Stomach (tissue), 9 donors: ENCODE results near the gene LCE7A. TPM values are rescaled to one million over a fixed set of nuclear protein-coding genes. Genes with fewer than 3 reads are reported as not detected.

ENCODE experiments used
- DNase-seq, 2 donors: peaks; one replicate each; pipeline versions ENCODE4 v3.0.0 to v3.0.0-alpha.2; 2013 to 2019
- H3K27ac ChIP-seq, 5 donors: fragments of 200-600 bp in 4 of 5; sonication (generic) in 4 of 5; one replicate each; pipeline ENCODE4 v1.5.1; 2013 to 2019; ENCODE audit warnings: mild to moderate bottlenecking in 1 of 5, moderate library complexity in 1 of 5
- H3K27me3 ChIP-seq, 3 donors: fragments of 200-600 bp; sonication (generic); one replicate each; pipeline ENCODE4 v1.5.1; 2017 to 2019; ENCODE audit warnings: mixed run types in 1 of 3
- H3K36me3 ChIP-seq, 4 donors: fragments of 200-600 bp; sonication (generic); 1 replicate in 3 of 4; 2 replicates in 1 of 4; pipeline ENCODE4 v1.5.1; 2016 to 2019
- H3K4me1 ChIP-seq, 4 donors: fragments of 200-600 bp; sonication (generic); one replicate each; pipeline ENCODE4 v1.5.1; 2016 to 2019
- H3K4me3 ChIP-seq, 4 donors: fragments of 200-600 bp; sonication (generic) in 3 of 4; one replicate each; pipeline ENCODE4 v1.5.1; 2016 to 2019; ENCODE audit warnings: mild to moderate bottlenecking in 1 of 4
- H3K9me3 ChIP-seq, 4 donors: fragments of 200-600 bp; sonication (generic); one replicate each; pipeline ENCODE4 v1.5.1; 2016 to 2019
- EP300 ChIP-seq: sonication (generic); formaldehyde crosslinking; IDR thresholded peaks from one replicate; pipeline ENCODE4 v1.6.1; 2017; ENCODE audit warnings: antibody characterized with exemption
- POLR2A ChIP-seq, 4 donors: fragments of 450-650 bp; IDR thresholded peaks; one replicate each; pipeline ENCODE4 v1.6.1; 2016; ENCODE audit warnings: antibody characterized with exemption in 4 of 4, control low read depth in 2 of 4, mild to moderate bottlenecking in 1 of 4, moderate library complexity in 1 of 4
- POLR2AphosphoS5 ChIP-seq, 3 donors: sonication (generic); formaldehyde crosslinking; IDR thresholded peaks; one replicate each; pipeline ENCODE4 v1.6.1; 2016; ENCODE audit warnings: antibody characterized with exemption in 3 of 3
- WGBS, 5 donors: extraction: QIAGEN DNeasy Blood & Tissue Kit in 3 of 5; methylation state at CpG; one replicate each; pipeline versions ENCODE4 v1.1.5 to v1.1.7; 2013 to 2018; 5-methylcytosine and 5-hydroxymethylcytosine counted together
- intact Hi-C: fragments of 100-400 bp; cut with DNase I; formaldehyde crosslinking; loops from one replicate; pipeline ENCODE4 v1.15.1; 2023; ENCODE audit warnings: low total_unique reads
- polyA plus RNA-seq, 3 donors: library from polyadenylated mRNA; stranded (reverse); fragments of 200-250 nt; gene quantifications; one replicate each; pipeline ENCODE4 v1.2.3, GENCODE V29; 2013
- total RNA-seq, 5 donors: library from RNA; depleted of rRNA; stranded (reverse); fragments of >200 nt; gene quantifications; one replicate each; pipeline versions ENCODE4 v1.1.0 to v1.2.3, GENCODE V29; 2014 to 2016
- TF ChIP-seq, protein P1 (sequence below), 7 experiments: fragments of 450-650 bp in 4 of 7; fragments of 200-600 bp in 3 of 7; sonication (generic) in 3 of 7; IDR thresholded peaks; one replicate each; pipeline ENCODE4 v1.5.1; 2016 to 2019; ENCODE audit warnings: antibody characterized with exemption in 7 of 7, control low read depth in 2 of 7, mild to moderate bottlenecking in 1 of 7
- donor health status: healthy with polysubstance abuse.
- donor health status: Bipolar disorder and iron deficiency.
- donor health status: healthy.

Gene LCE7A
- total and polyA plus RNA-seq, 8 donors: not detected

DNA sequence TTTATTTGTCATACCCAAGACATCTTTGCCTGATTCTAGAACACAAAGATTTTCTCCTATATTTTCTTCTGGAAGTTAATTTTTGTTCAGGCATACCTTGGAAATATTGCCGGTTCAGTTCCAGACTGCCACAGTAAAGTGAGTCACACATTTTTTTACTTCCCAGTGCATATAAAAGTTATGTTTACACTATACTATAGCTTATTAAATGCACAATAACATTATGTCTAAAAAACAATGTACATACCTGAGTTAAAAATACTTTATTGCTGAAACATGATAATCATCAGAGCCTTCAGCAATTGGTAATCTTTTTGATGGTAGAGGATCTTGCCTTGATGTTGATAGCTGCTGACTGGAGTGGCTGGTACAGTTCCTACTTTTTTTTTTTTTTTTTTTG lies 28.3 kb downstream of the LCE7A start:
- H3K27me3 ChIP-seq: no peaks in the 10 kb centered on the region
- no peak overlapping the region for H3K4me3 ChIP-seq
- TF ChIP-seq EP300: no peak
- H3K4me1 ChIP-seq: no peaks in the 10 kb centered on the region
- H3K36me3 ChIP-seq: no peaks in the 10 kb centered on the region
- DNase-seq: no peak
- intact Hi-C loops: no loop called here
- H3K9me3 ChIP-seq: peaks cover 0 to 4% (median 0%) of the 10 kb centered on the region in 4 donors
- H3K27ac ChIP-seq: no peak overlapping the region
- 79 to 90% (median 85%) methylated on average over 1 of the region's 1 CpG for WGBS, 5 donors

DNA sequence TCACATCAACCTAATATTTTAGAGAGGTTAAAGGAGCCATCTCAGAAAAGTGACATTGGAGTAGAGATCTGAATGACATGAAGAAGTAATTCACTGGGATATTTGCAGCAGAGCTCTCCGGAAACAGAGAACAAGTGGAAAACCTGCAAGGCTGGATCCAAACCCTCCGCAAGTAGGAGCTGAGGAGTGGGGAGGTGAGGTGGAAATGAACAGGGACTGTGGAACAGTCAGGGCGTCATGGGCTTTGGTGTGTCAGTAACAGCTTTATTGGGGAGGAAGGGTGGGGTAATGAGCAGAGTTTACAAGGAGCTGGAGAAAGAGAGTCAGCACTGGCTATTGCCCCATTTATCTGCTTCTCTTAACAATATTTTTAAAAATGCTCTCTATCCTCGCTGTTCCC lies 39.2 kb downstream of the LCE7A start:
- 72 to 82% (median 78%) methylated on average over 4 of the region's 4 CpGs for WGBS, 5 donors

DNA sequence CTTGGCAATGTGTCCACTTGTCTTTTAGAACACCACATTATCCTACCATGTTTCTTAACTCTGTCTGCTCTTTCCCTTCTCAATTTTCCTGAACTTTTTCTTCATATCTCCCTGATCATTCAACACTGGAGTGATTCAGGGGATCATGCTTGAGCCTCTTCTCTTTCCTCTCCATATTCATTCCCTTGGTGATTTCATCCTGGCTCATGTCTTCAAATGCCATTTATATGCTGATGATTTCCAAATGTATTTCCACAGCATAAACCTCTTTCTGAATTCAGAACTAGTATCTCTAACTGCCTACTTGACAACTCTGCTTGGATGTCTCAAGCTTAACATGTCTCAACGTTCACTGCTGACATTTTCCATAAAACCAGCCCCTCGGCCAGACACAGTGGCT lies 40.1 kb downstream of the LCE7A start:
- Histone ChIP-seq H3K27me3 (peaks cover 0 to 16% (median 0%) of the 10 kb centered on the region in 3 donors), H3K27ac (no peak overlapping the region), H3K4me3 (no peak overlapping the region), H3K4me1 (no peaks in the 10 kb centered on the region), H3K9me3 (no peaks in the 10 kb centered on the region), H3K36me3 (no peaks in the 10 kb centered on the region)
- 63 to 77% (median 73%) methylated on average over 2 of the region's 2 CpGs for WGBS, 5 donors
- intact Hi-C loops: no loop called here
- TF ChIP-seq POLR2AphosphoS5 (IDR thresholded peaks at IDR 0.05): no peak
- TF ChIP-seq, protein P1, sequence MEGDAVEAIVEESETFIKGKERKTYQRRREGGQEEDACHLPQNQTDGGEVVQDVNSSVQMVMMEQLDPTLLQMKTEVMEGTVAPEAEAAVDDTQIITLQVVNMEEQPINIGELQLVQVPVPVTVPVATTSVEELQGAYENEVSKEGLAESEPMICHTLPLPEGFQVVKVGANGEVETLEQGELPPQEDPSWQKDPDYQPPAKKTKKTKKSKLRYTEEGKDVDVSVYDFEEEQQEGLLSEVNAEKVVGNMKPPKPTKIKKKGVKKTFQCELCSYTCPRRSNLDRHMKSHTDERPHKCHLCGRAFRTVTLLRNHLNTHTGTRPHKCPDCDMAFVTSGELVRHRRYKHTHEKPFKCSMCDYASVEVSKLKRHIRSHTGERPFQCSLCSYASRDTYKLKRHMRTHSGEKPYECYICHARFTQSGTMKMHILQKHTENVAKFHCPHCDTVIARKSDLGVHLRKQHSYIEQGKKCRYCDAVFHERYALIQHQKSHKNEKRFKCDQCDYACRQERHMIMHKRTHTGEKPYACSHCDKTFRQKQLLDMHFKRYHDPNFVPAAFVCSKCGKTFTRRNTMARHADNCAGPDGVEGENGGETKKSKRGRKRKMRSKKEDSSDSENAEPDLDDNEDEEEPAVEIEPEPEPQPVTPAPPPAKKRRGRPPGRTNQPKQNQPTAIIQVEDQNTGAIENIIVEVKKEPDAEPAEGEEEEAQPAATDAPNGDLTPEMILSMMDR (IDR thresholded peaks at IDR 0.05): no peak
- no peak for TF ChIP-seq POLR2A (IDR thresholded peaks at IDR 0.05)
- no peak for TF ChIP-seq EP300
- DNase-seq: no peak

More for the DNA sequence above, 39.2 kb downstream of the LCE7A start:
- no peak for TF ChIP-seq POLR2A (IDR thresholded peaks at IDR 0.05)
- TF ChIP-seq POLR2AphosphoS5 (IDR thresholded peaks at IDR 0.05): no peak
- TF ChIP-seq, protein P1 (IDR thresholded peaks at IDR 0.05): no peak
- TF ChIP-seq EP300: no peak
- H3K36me3 ChIP-seq: no peaks in the 10 kb centered on the region
- no peaks in the 10 kb centered on the region for H3K9me3 ChIP-seq
- DNase-seq: no peak
- H3K27me3 ChIP-seq: peaks cover 0 to 12% (median 0%) of the 10 kb centered on the region in 3 donors
- H3K4me3 ChIP-seq: no peak overlapping the region
- intact Hi-C loops: no loop called here
- H3K27ac ChIP-seq: no peak overlapping the region
- H3K4me1 ChIP-seq: no peaks in the 10 kb centered on the region

DNA sequence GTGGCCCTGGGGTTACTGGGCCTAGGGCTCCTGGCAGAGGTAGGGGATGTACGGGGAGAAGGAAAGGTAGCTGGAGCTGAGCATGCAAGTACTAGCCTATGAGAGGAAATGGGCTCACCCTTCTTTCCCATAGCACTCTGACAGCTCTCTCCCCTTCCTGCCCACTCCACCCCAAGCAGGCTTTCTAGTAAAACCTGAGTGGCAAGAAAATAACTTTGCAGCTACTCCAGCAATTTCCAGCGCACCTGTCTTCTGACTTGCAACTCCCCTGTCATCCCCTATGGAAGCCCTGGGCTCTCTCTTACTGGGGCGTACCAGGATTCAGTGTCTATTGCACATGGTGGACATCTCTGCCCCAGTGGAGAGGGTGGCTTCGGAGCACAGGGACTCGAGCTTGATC lies 41.8 kb downstream of the LCE7A start:
- no peaks in the 10 kb centered on the region for H3K9me3 ChIP-seq
- 66 to 85% (median 72%) methylated on average over 4 to 5 of the region's 5 CpGs for WGBS, 5 donors
- H3K4me1 ChIP-seq: no peaks in the 10 kb centered on the region
- peaks cover 0 to 14% (median 4%) of the 10 kb centered on the region in 3 donors for H3K27me3 ChIP-seq
- no peak for TF ChIP-seq POLR2A (IDR thresholded peaks at IDR 0.05)
- no peak for TF ChIP-seq POLR2AphosphoS5 (IDR thresholded peaks at IDR 0.05)
- TF ChIP-seq, protein P1 (IDR thresholded peaks at IDR 0.05): no peak
- no peak for TF ChIP-seq EP300
- no peak overlapping the region for H3K4me3 ChIP-seq
- H3K36me3 ChIP-seq: no peaks in the 10 kb centered on the region
- no peak for DNase-seq
- no peak overlapping the region for H3K27ac ChIP-seq
- intact Hi-C loops: no loop called here

DNA sequence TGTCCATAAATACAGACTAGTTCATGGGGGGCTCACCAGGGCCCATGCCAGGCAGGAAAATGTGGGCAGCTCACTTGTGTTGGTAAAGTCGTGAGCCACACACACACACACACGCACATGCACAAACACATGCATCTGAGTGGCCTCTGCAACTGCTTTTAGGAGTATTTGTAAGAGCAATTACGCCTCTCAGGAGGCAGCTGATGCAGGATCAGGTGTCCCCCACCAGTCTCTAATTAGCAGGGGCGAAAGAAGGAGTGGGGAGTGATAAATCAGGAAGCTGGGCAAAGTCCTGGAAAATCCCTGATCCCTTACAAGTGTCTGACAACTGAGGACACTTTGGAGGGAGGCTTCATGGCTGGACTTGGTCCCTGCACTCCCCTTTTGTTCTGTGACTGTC lies 42.8 kb downstream of the LCE7A start:
- H3K4me1 ChIP-seq: no peaks in the 10 kb centered on the region
- intact Hi-C loops: no loop called here
- DNase-seq: no peak
- H3K27ac ChIP-seq: no peak overlapping the region
- H3K4me3 ChIP-seq: no peak overlapping the region
- H3K27me3 ChIP-seq: peaks cover 0 to 12% (median 4%) of the 10 kb centered on the region in 3 donors
- TF ChIP-seq EP300 (no peak), POLR2AphosphoS5 (IDR thresholded peaks at IDR 0.05) (no peak), POLR2A (IDR thresholded peaks at IDR 0.05) (no peak)
- TF ChIP-seq, protein P1 (IDR thresholded peaks at IDR 0.05): no peak
- H3K9me3 ChIP-seq: no peaks in the 10 kb centered on the region
- no peaks in the 10 kb centered on the region for H3K36me3 ChIP-seq
- WGBS, 5 donors: 62 to 77% (median 66%) methylated on average over 3 to 4 of the region's 4 CpGs
